ENCODE results near the gene SRP9.

- TF ChIP-seq, protein P1, sequence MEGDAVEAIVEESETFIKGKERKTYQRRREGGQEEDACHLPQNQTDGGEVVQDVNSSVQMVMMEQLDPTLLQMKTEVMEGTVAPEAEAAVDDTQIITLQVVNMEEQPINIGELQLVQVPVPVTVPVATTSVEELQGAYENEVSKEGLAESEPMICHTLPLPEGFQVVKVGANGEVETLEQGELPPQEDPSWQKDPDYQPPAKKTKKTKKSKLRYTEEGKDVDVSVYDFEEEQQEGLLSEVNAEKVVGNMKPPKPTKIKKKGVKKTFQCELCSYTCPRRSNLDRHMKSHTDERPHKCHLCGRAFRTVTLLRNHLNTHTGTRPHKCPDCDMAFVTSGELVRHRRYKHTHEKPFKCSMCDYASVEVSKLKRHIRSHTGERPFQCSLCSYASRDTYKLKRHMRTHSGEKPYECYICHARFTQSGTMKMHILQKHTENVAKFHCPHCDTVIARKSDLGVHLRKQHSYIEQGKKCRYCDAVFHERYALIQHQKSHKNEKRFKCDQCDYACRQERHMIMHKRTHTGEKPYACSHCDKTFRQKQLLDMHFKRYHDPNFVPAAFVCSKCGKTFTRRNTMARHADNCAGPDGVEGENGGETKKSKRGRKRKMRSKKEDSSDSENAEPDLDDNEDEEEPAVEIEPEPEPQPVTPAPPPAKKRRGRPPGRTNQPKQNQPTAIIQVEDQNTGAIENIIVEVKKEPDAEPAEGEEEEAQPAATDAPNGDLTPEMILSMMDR (conservative IDR thresholded peaks at IDR 0.05; ENCODE audit: low read length): no peak
- TF ChIP-seq EZH2phosphoT487 (IDR thresholded peaks at IDR 0.05; ENCODE audit: borderline replicate concordance): no peak
These were observed 27.9 kb upstream of the SRP9 start for GRCh38 chr1:225749706-225750105.
